Measurements from ENCODE around the gene SLC13A1.

The SLC13A1 gene

GRCh38 chr7:123209786-123210185 lies 10.0 kb upstream of the SLC13A1 start:
- no peak for DNase-seq (ENCODE audit: extremely low read depth, low read depth)
- no peak for TF ChIP-seq CTCF (IDR thresholded peaks at IDR 0.05; ENCODE audit: low read depth, low read length)

GRCh38 chr7:123208793-123209192 lies 9.0 kb upstream of the SLC13A1 start:
- DNase-seq (ENCODE audit: extremely low read depth, low read depth): no peak
- no peak for TF ChIP-seq CTCF (IDR thresholded peaks at IDR 0.05; ENCODE audit: low read depth, low read length)

GRCh38 chr7:123204206-123204835 lies 4.6 kb upstream of the SLC13A1 start:
- no peak for TF ChIP-seq CTCF (IDR thresholded peaks at IDR 0.05; ENCODE audit: low read depth, low read length)
- DNase-seq (ENCODE audit: extremely low read depth, low read depth): no peak

GRCh38 chr7:123201901-123202300 lies 2.1 kb upstream of the SLC13A1 start:
- no peak for TF ChIP-seq CTCF (IDR thresholded peaks at IDR 0.05; ENCODE audit: low read depth, low read length)
- no peak for DNase-seq (ENCODE audit: extremely low read depth, low read depth)

- no peak for TF ChIP-seq CTCF (IDR thresholded peaks at IDR 0.05; ENCODE audit: low read depth, low read length)
- no peak for DNase-seq (ENCODE audit: extremely low read depth, low read depth)
These were observed 809 bp downstream of the SLC13A1 start for GRCh38 chr7:123198668-123199652.

GRCh38 chr7:123198111-123198510 lies 1.7 kb downstream of the SLC13A1 start:
- TF ChIP-seq CTCF (IDR thresholded peaks at IDR 0.05; ENCODE audit: low read depth, low read length): no peak
- no peak for DNase-seq (ENCODE audit: extremely low read depth, low read depth)

- no peak for TF ChIP-seq CTCF (IDR thresholded peaks at IDR 0.05; ENCODE audit: low read depth, low read length)
These were observed 6.5 kb downstream of the SLC13A1 start for GRCh38 chr7:123193235-123193634.

More at GRCh38 chr7:123193235-123193634, 6.5 kb downstream of the SLC13A1 start:
- no peak for DNase-seq (ENCODE audit: extremely low read depth, low read depth)
